ENCODE measurements around the gene SMOC1.

GRCh38 chr14:69900603-69901002 lies 21.4 kb downstream of the SMOC1 start:
- TF ChIP-seq POLR2AphosphoS5 (IDR thresholded peaks at IDR 0.05; ENCODE audit: low read depth, low read length) = no peak
- no peak for TF ChIP-seq POLR2A (IDR thresholded peaks at IDR 0.05; ENCODE audit: low read depth, low read length)
- TF ChIP-seq SPI1 (IDR thresholded peaks at IDR 0.05; ENCODE audit: low read depth, low read length) = no peak
- TF ChIP-seq TAF1 (IDR thresholded peaks at IDR 0.05; ENCODE audit: low read depth, low read length) = no peak
- no peak for TF ChIP-seq PAX5 (IDR thresholded peaks at IDR 0.05; ENCODE audit: insufficient read depth, low read length, severe bottlenecking)
- no peak for TF ChIP-seq POU2F2 (IDR thresholded peaks at IDR 0.05; ENCODE audit: low read depth, low read length)
